ENCODE results near the gene KCNK7. TPM values are rescaled to one million over a fixed set of nuclear protein-coding genes. Genes with fewer than 3 reads are reported as not detected.
A peak's percentile ranks its signal among the peaks of the same experiment; 100 is the strongest.

Gene KCNK7
- total RNA-seq, 1 donor from 2014 or later, result 0.84 TPM

DNA sequence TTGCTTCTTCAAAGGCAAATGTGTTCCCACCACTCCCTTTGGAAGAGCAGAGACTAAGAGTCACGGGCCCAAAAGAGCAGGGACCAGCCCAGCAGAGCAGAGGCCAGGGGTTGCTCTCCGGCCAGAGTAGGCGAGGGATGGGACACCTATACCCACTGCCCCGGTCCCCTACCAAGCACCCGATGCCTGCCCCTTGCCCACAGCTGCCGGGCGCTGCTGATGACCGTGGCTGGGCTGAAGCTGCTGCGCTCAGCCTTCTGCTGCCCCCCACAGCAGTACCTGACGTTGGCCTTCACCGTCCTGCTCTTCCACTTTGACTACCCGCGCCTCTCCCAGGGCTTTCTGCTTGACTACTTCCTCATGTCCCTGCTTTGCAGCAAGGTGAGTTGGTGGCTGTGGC is 31.6 kb upstream of the KCNK7 start:
- H3K36me3 ChIP-seq (ENCODE audit: insufficient read depth, low read length), result peaks cover 22% of the 10 kb centered on the region

DNA sequence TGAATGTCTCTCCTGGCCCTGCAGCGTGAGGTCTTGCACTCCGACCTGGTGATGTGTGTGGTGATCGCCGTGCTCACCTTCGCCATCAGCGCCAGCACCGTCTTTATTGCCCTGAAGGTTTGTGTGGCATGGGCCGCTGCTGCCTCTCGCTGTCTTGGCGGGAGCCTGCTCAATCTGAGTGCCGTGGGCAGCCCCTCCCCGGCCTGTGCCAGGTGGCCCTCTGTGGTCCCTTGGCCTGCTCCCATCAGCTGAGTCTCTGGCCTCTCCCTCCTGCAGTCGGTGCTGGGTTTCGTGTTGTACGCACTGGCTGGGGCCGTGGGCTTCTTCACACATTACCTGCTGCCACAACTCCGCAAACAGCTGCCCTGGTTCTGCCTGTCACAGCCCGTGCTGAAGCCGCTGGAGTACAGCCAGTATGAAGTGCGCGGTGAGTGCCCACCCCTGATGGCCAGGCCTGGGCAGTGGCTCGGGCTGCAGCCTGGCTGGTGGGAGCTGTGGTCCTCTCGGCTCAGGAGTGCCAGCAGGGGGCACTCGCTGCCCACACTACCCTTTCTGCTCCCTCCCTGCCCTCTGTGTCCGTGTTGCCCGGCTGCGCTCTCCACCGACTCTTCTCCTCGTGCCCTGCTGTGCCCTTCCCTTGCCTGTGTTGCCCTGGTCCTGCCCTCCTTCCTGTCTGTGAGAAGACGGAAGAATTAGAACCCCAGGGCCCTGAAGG is 30.2 kb upstream of the KCNK7 start:
- Mint-ChIP-seq H3K36me3 (ENCODE audit: low read depth, unreplicated experiment) (peaks cover 4% of the 10 kb centered on the region), H3K9me3 (ENCODE audit: unreplicated experiment) (no peaks in the 10 kb centered on the region), H3K4me3 (ENCODE audit: unreplicated experiment) (no peak overlapping the region), H3K27me3 (ENCODE audit: low read depth, unreplicated experiment) (no peaks in the 10 kb centered on the region), H3K27ac (ENCODE audit: unreplicated experiment) (no peak overlapping the region), H3K4me1 (ENCODE audit: low read depth, unreplicated experiment) (no peaks in the 10 kb centered on the region)
- Histone ChIP-seq H4K20me1 (ENCODE audit: insufficient read depth, low read length) (peaks cover 33% of the 10 kb centered on the region), H3K27me3 (ENCODE audit: insufficient read depth, low read length) (no peaks in the 10 kb centered on the region), H2AFZ (ENCODE audit: low read depth, low read length) (no peak overlapping the region), H3K4me2 (ENCODE audit: low read length) (no peak overlapping the region), H3K9me3 (ENCODE audit: insufficient read depth, low read depth, low read length) (no peaks in the 10 kb centered on the region), H3K4me3 (ENCODE audit: insufficient read depth, low read depth, low read length) (no peak overlapping the region), H3K9ac (ENCODE audit: low read length) (no peak overlapping the region), H3K79me2 (ENCODE audit: insufficient read depth, low read length) (peaks cover 11% of the 10 kb centered on the region), H3K27ac (ENCODE audit: low read depth, low read length) (no peak overlapping the region), H3K4me1 (ENCODE audit: insufficient read depth, low read length) (no peaks in the 10 kb centered on the region), H3K36me3 (ENCODE audit: insufficient read depth, low read length) (peaks cover 17% of the 10 kb centered on the region)
- DNase-seq (ENCODE audit: low read depth) (no peak), FAIRE-seq (no peak)
- TF ChIP-seq, protein P1, sequence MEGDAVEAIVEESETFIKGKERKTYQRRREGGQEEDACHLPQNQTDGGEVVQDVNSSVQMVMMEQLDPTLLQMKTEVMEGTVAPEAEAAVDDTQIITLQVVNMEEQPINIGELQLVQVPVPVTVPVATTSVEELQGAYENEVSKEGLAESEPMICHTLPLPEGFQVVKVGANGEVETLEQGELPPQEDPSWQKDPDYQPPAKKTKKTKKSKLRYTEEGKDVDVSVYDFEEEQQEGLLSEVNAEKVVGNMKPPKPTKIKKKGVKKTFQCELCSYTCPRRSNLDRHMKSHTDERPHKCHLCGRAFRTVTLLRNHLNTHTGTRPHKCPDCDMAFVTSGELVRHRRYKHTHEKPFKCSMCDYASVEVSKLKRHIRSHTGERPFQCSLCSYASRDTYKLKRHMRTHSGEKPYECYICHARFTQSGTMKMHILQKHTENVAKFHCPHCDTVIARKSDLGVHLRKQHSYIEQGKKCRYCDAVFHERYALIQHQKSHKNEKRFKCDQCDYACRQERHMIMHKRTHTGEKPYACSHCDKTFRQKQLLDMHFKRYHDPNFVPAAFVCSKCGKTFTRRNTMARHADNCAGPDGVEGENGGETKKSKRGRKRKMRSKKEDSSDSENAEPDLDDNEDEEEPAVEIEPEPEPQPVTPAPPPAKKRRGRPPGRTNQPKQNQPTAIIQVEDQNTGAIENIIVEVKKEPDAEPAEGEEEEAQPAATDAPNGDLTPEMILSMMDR (IDR thresholded peaks at IDR 0.05; ENCODE audit: insufficient read depth, low read depth, low read length), result peak; percentile 27
- TF ChIP-seq EZH2 (IDR thresholded peaks at IDR 0.05; ENCODE audit: insufficient read depth, low read length), result no peak

More for the DNA sequence above, 31.6 kb upstream of the KCNK7 start:
- no peak overlapping the region for H3K9ac ChIP-seq (ENCODE audit: low read length)
- no peak overlapping the region for H3K4me2 ChIP-seq (ENCODE audit: low read length)
- no peak for FAIRE-seq
- H4K20me1 ChIP-seq (ENCODE audit: insufficient read depth, low read length), result peaks cover 42% of the 10 kb centered on the region
- no peak overlapping the region for H2AFZ ChIP-seq (ENCODE audit: low read depth, low read length)
- H3K36me3 Mint-ChIP-seq (ENCODE audit: low read depth, unreplicated experiment), result peaks cover 3% of the 10 kb centered on the region
- no peaks in the 10 kb centered on the region for H3K27me3 Mint-ChIP-seq (ENCODE audit: low read depth, unreplicated experiment)
- no peak for DNase-seq (ENCODE audit: low read depth)
- H3K79me2 ChIP-seq (ENCODE audit: insufficient read depth, low read length), result peaks cover 6% of the 10 kb centered on the region
- no peaks in the 10 kb centered on the region for H3K4me1 ChIP-seq (ENCODE audit: insufficient read depth, low read length)
- H3K27ac ChIP-seq (ENCODE audit: low read depth, low read length), result no peak overlapping the region
- no peaks in the 10 kb centered on the region for H3K9me3 Mint-ChIP-seq (ENCODE audit: unreplicated experiment)
- H3K9me3 ChIP-seq (ENCODE audit: insufficient read depth, low read depth, low read length), result no peaks in the 10 kb centered on the region
- no peaks in the 10 kb centered on the region for H3K27me3 ChIP-seq (ENCODE audit: insufficient read depth, low read length)
- no peaks in the 10 kb centered on the region for H3K4me1 Mint-ChIP-seq (ENCODE audit: low read depth, unreplicated experiment)
- TF ChIP-seq, protein P1 (IDR thresholded peaks at IDR 0.05; ENCODE audit: insufficient read depth, low read depth, low read length), result no peak
- no peak for TF ChIP-seq EZH2 (IDR thresholded peaks at IDR 0.05; ENCODE audit: insufficient read depth, low read length)
- H3K4me3 Mint-ChIP-seq (ENCODE audit: unreplicated experiment), result no peak overlapping the region
- no peak overlapping the region for H3K27ac Mint-ChIP-seq (ENCODE audit: unreplicated experiment)
- H3K4me3 ChIP-seq (ENCODE audit: insufficient read depth, low read depth, low read length), result no peak overlapping the region

Measured in astrocyte (in vitro differentiated cells and primary cell).